IPS-20b (cell line): ENCODE measurements around the gene NRP1.

Experiments
- H3K27ac ChIP-seq: one replicate; pipeline ENCODE4 v1.5.1; 2013; ENCODE audit warnings: low read length
- H3K27me3 ChIP-seq: 2 replicates; pipeline ENCODE4 v1.6.1; 2013; ENCODE audit warnings: mild to moderate bottlenecking, low read length, inconsistent platforms; ENCODE audit not compliant: insufficient read depth
- H3K36me3 ChIP-seq: 2 replicates; pipeline ENCODE4 v1.6.1; 2013; ENCODE audit warnings: low read depth, mild to moderate bottlenecking, inconsistent platforms, low read length, moderate library complexity; ENCODE audit not compliant: insufficient read depth
- H3K4me1 ChIP-seq: 2 replicates; pipeline ENCODE4 v1.6.1; 2013; ENCODE audit warnings: mild to moderate bottlenecking, control low read depth, inconsistent platforms, low read length, moderate library complexity; ENCODE audit not compliant: insufficient read depth
- H3K4me3 ChIP-seq: 2 replicates; pipeline ENCODE4 v1.5.1; 2013; ENCODE audit warnings: mild to moderate bottlenecking, low read length, inconsistent platforms
- H3K9ac ChIP-seq: 2 replicates; pipeline ENCODE4 v1.6.1; 2013; ENCODE audit warnings: low read depth, mild to moderate bottlenecking, inconsistent platforms, low read length, moderate library complexity
- H3K9me3 ChIP-seq: 2 replicates; pipeline ENCODE4 v1.6.1; 2013; ENCODE audit warnings: mild to moderate bottlenecking, low read depth, low read length, inconsistent platforms; ENCODE audit not compliant: insufficient read depth

The NRP1 gene

DNA sequence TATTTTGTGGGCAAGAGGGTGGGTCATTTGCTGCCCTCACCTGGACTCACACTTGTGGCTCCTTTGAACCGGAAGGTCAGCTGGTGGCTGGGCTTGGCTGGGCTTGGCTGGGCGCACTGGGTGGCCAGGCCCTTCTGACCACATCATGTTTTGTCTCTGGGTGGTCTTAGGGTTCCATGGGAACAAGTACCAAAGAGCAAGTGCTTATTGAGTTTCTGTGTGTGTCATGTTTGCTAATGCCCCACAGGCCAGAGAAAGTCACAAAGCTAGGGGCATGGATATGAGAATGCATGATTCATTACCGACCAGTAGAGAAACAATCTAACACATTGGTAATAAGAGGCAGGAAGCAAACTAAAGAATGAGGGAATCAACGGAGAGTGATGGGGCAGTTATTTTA, 33.6 kb upstream of the NRP1 start:
- H3K9me3 ChIP-seq: peaks cover 8% of the 10 kb centered on the region; the same call in 1 of the 2 replicates
- no peaks in the 10 kb centered on the region for H3K4me1 ChIP-seq

DNA sequence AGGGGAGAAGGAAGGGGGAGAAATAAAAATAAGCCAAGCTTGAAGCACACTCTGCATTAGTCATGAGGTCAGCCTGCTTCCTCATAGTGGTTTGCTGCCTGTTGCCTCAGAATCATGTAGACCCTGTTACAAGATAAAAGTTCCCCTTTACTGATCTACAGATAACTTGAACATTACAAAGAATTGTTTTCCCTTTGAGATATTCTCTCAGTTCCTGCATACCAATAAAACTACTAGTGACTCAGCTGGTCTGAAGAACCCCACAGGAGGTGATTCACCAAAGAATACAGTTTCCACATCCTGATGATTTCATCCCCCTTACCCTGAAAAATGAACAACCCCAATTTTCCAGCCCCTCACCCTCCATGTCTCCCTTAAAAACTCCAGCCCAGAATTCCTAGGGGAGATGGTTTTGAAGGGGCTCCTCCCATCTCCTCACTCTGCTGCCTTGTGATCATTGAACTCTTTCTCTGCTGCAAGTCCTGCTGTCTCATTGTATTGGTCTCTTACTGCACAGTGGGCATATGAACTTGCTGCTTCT, 31.5 kb upstream of the NRP1 start:
- Histone ChIP-seq H3K4me3 (no peak overlapping the region), H3K4me1 (no peaks in the 10 kb centered on the region), H3K27me3 (no peaks in the 10 kb centered on the region), H3K9ac (no peak overlapping the region), H3K27ac (no peak overlapping the region), H3K9me3 (peaks cover 8% of the 10 kb centered on the region; the same call in 1 of the 2 replicates), H3K36me3 (no peaks in the 10 kb centered on the region)

More for the DNA sequence above, 33.6 kb upstream of the NRP1 start:
- no peaks in the 10 kb centered on the region for H3K36me3 ChIP-seq
- no peak overlapping the region for H3K4me3 ChIP-seq
- no peak overlapping the region for H3K27ac ChIP-seq
- H3K27me3 ChIP-seq: no peaks in the 10 kb centered on the region
- H3K9ac ChIP-seq: no peak overlapping the region

DNA sequence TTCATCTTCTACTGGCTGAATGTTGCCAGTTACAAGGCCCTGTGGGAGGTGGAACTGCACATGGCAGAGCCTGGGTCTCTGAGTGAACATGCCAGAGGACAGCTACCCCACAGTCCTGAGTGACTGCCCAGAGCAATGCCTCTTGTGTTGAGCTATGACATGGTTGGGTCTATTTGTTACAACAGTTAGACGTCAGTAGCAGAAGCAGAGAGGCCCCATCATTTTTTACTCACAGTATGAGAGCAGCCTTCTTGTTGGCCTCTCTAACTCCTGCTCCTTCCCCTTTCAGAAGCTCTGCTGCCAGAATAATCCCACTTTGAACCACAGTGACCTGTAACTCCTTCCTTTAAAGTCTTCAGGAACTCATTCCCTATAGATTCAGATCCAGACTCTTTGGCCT, 30.8 kb upstream of the NRP1 start:
- Histone ChIP-seq H3K9me3 (peaks cover 8% of the 10 kb centered on the region; the same call in 1 of the 2 replicates), H3K36me3 (no peaks in the 10 kb centered on the region), H3K27me3 (no peaks in the 10 kb centered on the region), H3K4me1 (no peaks in the 10 kb centered on the region), H3K9ac (no peak overlapping the region), H3K4me3 (no peak overlapping the region), H3K27ac (no peak overlapping the region)

DNA sequence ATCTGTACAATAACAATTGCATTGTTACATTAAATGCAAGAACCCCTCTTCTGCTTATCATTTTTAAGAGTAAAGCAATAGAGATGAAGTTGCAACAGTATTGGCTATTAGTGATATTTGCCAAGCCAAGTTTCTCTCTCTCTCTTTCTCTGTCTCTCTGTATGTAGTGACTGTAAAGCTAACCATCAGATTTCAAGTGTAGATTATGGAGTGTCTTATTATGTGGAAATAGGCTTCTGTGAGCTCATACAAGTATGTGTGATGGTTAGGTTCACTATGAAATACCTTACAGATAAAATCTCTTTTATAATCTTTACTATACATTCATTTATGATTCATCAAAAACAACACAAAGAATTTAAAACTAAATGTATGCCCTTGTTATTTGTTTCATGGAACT, 28.6 kb upstream of the NRP1 start:
- Histone ChIP-seq H3K36me3 (no peaks in the 10 kb centered on the region), H3K9me3 (0 out of 2 replicates have a peak, but pooled peaks cover 8% of the 10 kb centered on the region), H3K4me3 (no peak overlapping the region), H3K27ac (no peak overlapping the region), H3K9ac (no peak overlapping the region), H3K4me1 (no peaks in the 10 kb centered on the region), H3K27me3 (no peaks in the 10 kb centered on the region)

DNA sequence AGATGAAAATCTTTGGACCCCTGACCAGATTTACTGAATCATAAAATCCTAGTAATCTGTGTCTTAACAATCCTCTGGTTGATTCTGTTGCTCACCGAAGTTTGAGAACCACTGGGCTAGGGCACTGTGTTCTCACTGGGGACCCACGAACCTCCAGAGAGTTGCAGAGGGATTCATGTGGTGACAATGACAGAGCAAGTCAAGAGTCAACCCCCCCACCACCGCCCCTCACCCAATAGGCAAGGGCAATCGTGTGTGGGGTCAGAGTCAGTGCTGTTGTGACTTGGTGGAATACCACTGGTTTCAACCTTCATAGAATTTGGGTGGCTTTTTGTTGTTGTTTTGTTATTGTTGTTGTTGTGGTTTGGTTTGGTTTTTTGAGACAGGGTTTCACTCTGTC, 23.5 kb upstream of the NRP1 start:
- Histone ChIP-seq H3K4me1 (no peaks in the 10 kb centered on the region), H3K4me3 (no peak overlapping the region), H3K36me3 (no peaks in the 10 kb centered on the region), H3K27me3 (no peaks in the 10 kb centered on the region), H3K9me3 (no peaks in the 10 kb centered on the region), H3K9ac (no peak overlapping the region), H3K27ac (no peak overlapping the region)

DNA sequence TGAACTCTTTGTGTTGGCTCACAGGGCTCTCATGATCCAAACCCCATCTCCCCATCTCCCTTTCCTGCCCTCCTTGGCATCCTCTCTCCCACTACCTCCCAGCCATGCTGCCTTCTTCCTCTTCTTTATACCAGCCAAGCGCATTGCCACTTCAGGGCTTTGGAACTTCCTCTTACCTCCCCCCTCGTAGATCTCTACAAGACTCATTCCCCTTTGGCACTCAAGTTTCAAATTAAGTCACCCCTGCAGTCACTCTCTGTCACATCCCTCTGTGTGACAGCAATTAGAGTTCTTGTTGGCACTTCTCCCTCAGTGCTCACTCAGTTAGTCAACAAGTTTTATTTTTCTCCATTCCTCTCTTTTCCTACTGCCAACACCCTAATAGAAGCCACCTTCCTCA, 20.8 kb upstream of the NRP1 start:
- H3K27me3 ChIP-seq: no peaks in the 10 kb centered on the region
- no peaks in the 10 kb centered on the region for H3K36me3 ChIP-seq
- H3K9me3 ChIP-seq: no peaks in the 10 kb centered on the region
- H3K9ac ChIP-seq: no peak overlapping the region
- no peak overlapping the region for H3K27ac ChIP-seq
- no peaks in the 10 kb centered on the region for H3K4me1 ChIP-seq
- no peak overlapping the region for H3K4me3 ChIP-seq

DNA sequence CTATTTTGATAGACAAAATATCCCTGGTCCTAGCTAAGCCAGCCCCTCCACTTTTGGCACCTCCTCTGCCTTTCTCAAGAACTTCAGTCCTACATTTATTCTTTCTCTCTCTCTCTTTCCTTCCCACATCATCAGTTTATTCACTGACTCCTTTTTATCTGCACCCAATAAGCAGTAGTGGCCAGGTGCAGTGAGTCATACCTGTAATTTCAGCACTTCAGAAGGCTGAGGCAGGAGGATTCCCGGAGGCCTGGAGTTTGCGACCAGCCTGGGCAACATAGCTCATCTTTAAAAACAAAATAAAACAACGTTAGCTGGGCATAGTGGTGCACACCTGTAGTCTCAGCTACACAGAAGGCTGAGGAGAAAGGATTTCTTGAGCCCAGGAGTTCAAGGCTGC, 19.4 kb upstream of the NRP1 start:
- Histone ChIP-seq H3K27me3 (no peaks in the 10 kb centered on the region), H3K4me1 (no peaks in the 10 kb centered on the region), H3K27ac (no peak overlapping the region), H3K4me3 (no peak overlapping the region), H3K36me3 (no peaks in the 10 kb centered on the region), H3K9ac (no peak overlapping the region), H3K9me3 (no peaks in the 10 kb centered on the region)

DNA sequence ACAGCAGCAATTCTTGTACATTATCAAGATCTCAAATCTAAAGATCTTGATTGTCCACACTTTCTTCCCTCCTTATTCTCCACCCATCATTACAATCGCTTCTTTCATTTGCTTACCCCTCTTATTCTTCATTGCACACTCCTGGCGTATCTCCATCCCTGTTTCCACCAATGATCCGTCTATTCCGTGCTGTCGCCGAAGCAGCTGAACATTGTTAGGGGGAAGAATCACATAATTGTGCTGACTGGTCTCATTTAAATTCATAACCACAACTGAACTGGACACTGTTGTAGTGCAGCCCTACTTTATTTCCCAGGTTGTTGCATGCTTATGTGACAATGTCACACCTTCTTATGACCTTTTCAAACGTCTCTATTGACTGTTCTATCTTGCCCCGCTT, 18.9 kb upstream of the NRP1 start:
- H3K9me3 ChIP-seq: no peaks in the 10 kb centered on the region
- H3K4me3 ChIP-seq: no peak overlapping the region
- H3K36me3 ChIP-seq: no peaks in the 10 kb centered on the region
- no peaks in the 10 kb centered on the region for H3K27me3 ChIP-seq
- H3K9ac ChIP-seq: no peak overlapping the region
- no peaks in the 10 kb centered on the region for H3K4me1 ChIP-seq
- no peak overlapping the region for H3K27ac ChIP-seq

DNA sequence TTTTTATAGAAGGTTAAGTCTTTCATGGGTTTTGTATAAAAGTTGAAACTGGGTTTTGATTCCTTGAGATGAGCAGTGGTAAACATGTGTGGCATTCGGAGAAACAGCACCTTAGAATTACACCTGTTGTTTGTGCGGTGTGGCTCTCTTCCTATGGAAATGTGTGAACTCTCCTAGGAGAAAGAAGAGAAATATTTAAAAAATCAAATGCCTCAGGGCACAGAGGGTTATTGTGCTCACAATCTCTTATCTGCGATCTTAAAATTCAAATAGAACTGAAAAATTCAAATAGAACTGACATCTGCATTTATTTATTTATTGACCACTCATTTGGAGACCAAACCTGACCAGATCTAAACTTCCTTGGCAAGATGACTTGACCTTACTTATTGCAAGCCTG, 18.1 kb upstream of the NRP1 start:
- Histone ChIP-seq H3K27me3 (no peaks in the 10 kb centered on the region), H3K4me3 (no peak overlapping the region), H3K9ac (no peak overlapping the region), H3K4me1 (no peaks in the 10 kb centered on the region), H3K36me3 (no peaks in the 10 kb centered on the region), H3K27ac (no peak overlapping the region), H3K9me3 (no peaks in the 10 kb centered on the region)

DNA sequence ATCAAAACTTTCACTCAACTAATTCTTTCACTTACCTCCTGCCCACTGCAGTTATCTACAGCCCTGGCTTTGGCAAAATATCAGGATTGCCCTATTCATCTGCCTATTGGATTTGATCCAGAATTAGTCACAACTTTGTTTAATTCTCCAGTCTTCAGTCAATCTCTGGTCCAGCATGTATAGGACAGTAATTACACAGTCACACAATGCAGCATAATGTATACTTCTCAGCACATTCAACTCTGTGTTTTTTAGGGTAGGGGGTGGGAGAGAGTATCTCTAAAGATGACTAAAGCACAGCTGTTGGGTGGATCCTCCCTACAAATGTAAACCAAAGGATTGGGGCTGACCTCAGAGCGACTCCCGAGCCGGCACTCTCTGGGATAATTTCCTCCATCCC, 17.7 kb upstream of the NRP1 start:
- no peaks in the 10 kb centered on the region for H3K4me1 ChIP-seq
- no peaks in the 10 kb centered on the region for H3K9me3 ChIP-seq
- H3K27me3 ChIP-seq: no peaks in the 10 kb centered on the region
- H3K36me3 ChIP-seq: no peaks in the 10 kb centered on the region
- no peak overlapping the region for H3K27ac ChIP-seq
- no peak overlapping the region for H3K4me3 ChIP-seq
- H3K9ac ChIP-seq: no peak overlapping the region

DNA sequence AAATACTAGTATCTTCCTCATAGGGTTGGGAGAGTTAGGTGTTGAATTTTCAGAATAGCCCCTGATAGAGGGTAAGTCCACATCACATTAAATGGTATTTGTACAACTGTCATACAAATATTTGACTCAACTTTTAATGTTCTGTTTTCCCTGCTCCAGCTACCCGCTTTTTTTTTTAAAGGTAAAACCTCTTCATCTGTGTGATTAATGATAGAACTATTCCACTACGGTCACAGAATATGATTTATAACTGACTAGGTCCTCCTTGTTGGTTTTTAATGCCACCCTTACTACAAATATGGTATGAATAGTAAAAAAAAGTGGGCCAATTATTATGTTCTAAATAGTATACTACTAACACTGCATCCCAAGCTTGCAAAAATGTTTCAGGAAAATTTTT, 15.6 kb upstream of the NRP1 start:
- no peaks in the 10 kb centered on the region for H3K36me3 ChIP-seq
- H3K4me3 ChIP-seq: no peak overlapping the region
- no peaks in the 10 kb centered on the region for H3K9me3 ChIP-seq
- H3K4me1 ChIP-seq: no peaks in the 10 kb centered on the region
- H3K27ac ChIP-seq: no peak overlapping the region
- no peaks in the 10 kb centered on the region for H3K27me3 ChIP-seq
- H3K9ac ChIP-seq: no peak overlapping the region

DNA sequence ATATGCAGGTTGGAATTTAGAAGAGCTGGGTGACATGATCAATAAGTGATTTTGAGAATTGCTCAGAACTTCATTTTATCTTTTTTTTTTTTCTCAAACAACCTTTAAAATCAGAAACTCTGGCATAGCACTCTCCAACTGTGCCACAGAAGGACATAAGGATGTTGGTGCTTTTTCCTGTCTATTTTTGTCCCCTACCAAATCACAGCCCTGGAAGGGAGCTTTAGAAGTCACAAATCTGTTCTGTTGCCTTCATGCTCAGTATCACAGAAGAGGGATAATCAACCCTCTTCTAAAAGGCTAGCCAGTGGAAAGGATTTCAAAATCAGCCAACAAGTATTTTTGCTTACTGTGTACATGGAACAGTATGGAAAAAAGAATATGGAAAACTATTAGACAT, 14.8 kb upstream of the NRP1 start:
- H3K9me3 ChIP-seq: no peaks in the 10 kb centered on the region
- no peaks in the 10 kb centered on the region for H3K27me3 ChIP-seq
- no peak overlapping the region for H3K4me3 ChIP-seq
- H3K9ac ChIP-seq: no peak overlapping the region
- no peak overlapping the region for H3K27ac ChIP-seq
- H3K36me3 ChIP-seq: no peaks in the 10 kb centered on the region
- no peaks in the 10 kb centered on the region for H3K4me1 ChIP-seq

DNA sequence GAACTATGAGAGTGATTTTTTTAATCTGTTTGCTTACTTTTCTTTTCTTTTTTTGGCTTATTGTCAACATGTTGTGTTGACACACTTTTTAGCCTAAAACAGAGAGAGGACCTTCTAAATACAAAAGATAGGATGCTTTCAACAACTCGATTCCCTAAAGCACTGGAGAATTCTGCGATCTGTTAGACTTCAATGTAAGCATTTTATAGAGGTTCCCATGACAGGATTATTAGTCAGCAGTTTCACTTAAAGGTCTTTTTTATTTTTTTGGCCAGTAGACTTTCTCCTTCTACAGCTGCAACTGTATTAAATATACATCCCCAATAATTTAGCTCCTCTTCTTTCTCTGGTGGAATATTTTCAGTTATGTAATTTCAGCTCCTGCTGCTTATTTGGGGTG, 12.7 kb upstream of the NRP1 start:
- Histone ChIP-seq H3K27me3 (no peaks in the 10 kb centered on the region), H3K36me3 (no peaks in the 10 kb centered on the region), H3K4me3 (no peak overlapping the region), H3K9ac (no peak overlapping the region), H3K27ac (no peak overlapping the region), H3K9me3 (no peaks in the 10 kb centered on the region), H3K4me1 (peaks cover 2% of the 10 kb centered on the region; the same call in 1 of the 2 replicates)
